Smooth muscle cell (in vitro differentiated cells): Measurements from ENCODE around the gene VSIG10L. TPM values are rescaled to one million over a fixed set of nuclear protein-coding genes. Genes with fewer than 3 reads are reported as not detected.

Experiments used
- DNase-seq: peaks from one replicate; lab custom pipeline; 2025; ENCODE audit not compliant: unreplicated experiment; lab: John Stamatoyannopoulos, UW
- H2AFZ ChIP-seq: fragments of 200-600 bp; sonication (generic); 2 replicates; pipeline ENCODE4 v1.6.0; 2016; ENCODE audit warnings: antibody characterized with exemption, low read depth, mild to moderate bottlenecking
- H3F3A ChIP-seq: fragments of 200-600 bp; sonication (generic); 2 replicates; pipeline ENCODE4 v1.6.0; 2017; ENCODE audit warnings: antibody characterized with exemption, low read depth
- H3K27ac ChIP-seq: fragments of 200-600 bp; sonication (generic); 2 replicates; pipeline ENCODE4 v1.5.1; 2016; ENCODE audit warnings: low read depth, mild to moderate bottlenecking
- H3K27me3 ChIP-seq: fragments of 200-600 bp; sonication (generic); 2 replicates; pipeline ENCODE4 v1.6.1; 2016; ENCODE audit warnings: low read depth, mild to moderate bottlenecking
- H3K36me3 ChIP-seq: fragments of 200-600 bp; sonication (generic); 2 replicates; pipeline ENCODE4 v1.5.1; 2016; ENCODE audit warnings: low read depth
- H3K4me1 ChIP-seq: fragments of 200-600 bp; sonication (generic); 2 replicates; pipeline ENCODE4 v1.5.1; 2016; ENCODE audit warnings: low read depth
- H3K4me2 ChIP-seq: fragments of 200-600 bp; sonication (generic); 2 replicates; pipeline ENCODE4 v1.6.0; 2016; ENCODE audit warnings: mild to moderate bottlenecking
- H3K4me3 ChIP-seq: fragments of 200-600 bp; sonication (generic); 2 replicates; pipeline ENCODE4 v1.5.1; 2016; ENCODE audit warnings: mild to moderate bottlenecking
- H3K79me2 ChIP-seq: fragments of 200-600 bp; sonication (generic); 2 replicates; pipeline ENCODE4 v1.6.0; 2016; ENCODE audit warnings: low read depth, mild to moderate bottlenecking
- H3K9ac ChIP-seq: fragments of 200-600 bp; sonication (generic); 2 replicates; pipeline ENCODE4 v1.6.0; 2016; ENCODE audit warnings: low read depth
- H3K9me3 ChIP-seq: fragments of 200-600 bp; sonication (generic); replicated peaks from 2 replicates; pipeline ENCODE4 v1.5.1; 2016; ENCODE audit warnings: low read depth
- H4K20me1 ChIP-seq: fragments of 200-600 bp; sonication (generic); 2 replicates; pipeline ENCODE4 v1.6.0; 2016; ENCODE audit warnings: low read depth
- WGBS: methylation state at CpG from one replicate; pipeline ENCODE4 v1.1.7; 2016; ENCODE audit warnings: low lambda C conversion rate; 5-methylcytosine and 5-hydroxymethylcytosine counted together
- polyA plus RNA-seq: library from polyadenylated mRNA; unstranded; fragments of >200 nt; fragmentation: Nextera tagmentation; extraction: Ambion mirVana; gene quantifications from 2 replicates; pipeline ENCODE4 v1.2.1, GENCODE V29; 2016
- total RNA-seq: library from RNA; depleted of rRNA; stranded (reverse); fragments of >200 nt; gene quantifications from 2 replicates; pipeline ENCODE4 v1.2.3, GENCODE V29; 2014
- TF ChIP-seq, protein P1 (sequence below): fragments of 200-600 bp; sonication (generic); IDR thresholded peaks from 2 replicates; pipeline ENCODE4 v1.5.1; 2017; ENCODE audit warnings: borderline replicate concordance, mild to moderate bottlenecking, antibody characterized with exemption; ENCODE audit not compliant: insufficient read depth, poor library complexity, severe bottlenecking

Gene VSIG10L
- total and polyA plus RNA-seq, 2 experiments from 2014 or later, result 2.2 to 4.2 TPM

DNA sequence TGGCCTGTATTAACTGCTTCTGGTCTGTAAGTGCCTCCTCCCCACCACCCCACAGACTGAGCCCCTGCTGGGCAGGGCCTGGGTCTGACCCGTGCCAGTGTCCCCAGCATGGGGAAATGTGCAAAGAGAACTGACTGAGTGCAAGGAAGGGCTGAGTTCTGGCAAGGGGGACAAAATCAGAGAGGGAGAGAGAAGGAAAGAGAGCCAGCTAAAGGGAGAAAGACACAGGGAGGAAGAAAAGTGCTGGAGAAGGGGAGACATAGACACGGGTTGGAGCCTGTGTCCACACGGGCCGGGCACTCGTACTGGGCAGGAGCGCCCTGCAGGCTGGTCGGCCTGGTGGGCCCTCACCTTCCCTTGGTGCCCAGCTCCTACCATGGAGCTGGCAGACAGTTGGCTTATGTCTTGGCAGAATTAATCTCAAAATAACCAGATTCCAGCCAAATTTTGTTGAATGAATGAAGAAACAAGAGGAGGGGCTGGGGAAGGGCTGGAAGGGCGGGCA lies 29.3 kb upstream of the VSIG10L start:
- no peaks in the 10 kb centered on the region for H3K36me3 ChIP-seq
- TF ChIP-seq, protein P1, sequence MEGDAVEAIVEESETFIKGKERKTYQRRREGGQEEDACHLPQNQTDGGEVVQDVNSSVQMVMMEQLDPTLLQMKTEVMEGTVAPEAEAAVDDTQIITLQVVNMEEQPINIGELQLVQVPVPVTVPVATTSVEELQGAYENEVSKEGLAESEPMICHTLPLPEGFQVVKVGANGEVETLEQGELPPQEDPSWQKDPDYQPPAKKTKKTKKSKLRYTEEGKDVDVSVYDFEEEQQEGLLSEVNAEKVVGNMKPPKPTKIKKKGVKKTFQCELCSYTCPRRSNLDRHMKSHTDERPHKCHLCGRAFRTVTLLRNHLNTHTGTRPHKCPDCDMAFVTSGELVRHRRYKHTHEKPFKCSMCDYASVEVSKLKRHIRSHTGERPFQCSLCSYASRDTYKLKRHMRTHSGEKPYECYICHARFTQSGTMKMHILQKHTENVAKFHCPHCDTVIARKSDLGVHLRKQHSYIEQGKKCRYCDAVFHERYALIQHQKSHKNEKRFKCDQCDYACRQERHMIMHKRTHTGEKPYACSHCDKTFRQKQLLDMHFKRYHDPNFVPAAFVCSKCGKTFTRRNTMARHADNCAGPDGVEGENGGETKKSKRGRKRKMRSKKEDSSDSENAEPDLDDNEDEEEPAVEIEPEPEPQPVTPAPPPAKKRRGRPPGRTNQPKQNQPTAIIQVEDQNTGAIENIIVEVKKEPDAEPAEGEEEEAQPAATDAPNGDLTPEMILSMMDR, result no peak
- no peak overlapping the region for H3K27ac ChIP-seq
- no peak overlapping the region for H2AFZ ChIP-seq
- no peak overlapping the region for H3K4me3 ChIP-seq
- H3K4me2 ChIP-seq, result no peak overlapping the region
- H3K9me3 ChIP-seq, result no peaks in the 10 kb centered on the region
- H3K27me3 ChIP-seq, result no peaks in the 10 kb centered on the region
- H3K4me1 ChIP-seq, result peaks cover 12% of the 10 kb centered on the region
- H3K79me2 ChIP-seq, result no peaks in the 10 kb centered on the region
- no peak overlapping the region for H3K9ac ChIP-seq
- H3F3A ChIP-seq, result no peaks in the 10 kb centered on the region
- DNase-seq, result no peak
- 83% methylated on average over 8 of the region's 8 CpGs for WGBS
- no peaks in the 10 kb centered on the region for H4K20me1 ChIP-seq

DNA sequence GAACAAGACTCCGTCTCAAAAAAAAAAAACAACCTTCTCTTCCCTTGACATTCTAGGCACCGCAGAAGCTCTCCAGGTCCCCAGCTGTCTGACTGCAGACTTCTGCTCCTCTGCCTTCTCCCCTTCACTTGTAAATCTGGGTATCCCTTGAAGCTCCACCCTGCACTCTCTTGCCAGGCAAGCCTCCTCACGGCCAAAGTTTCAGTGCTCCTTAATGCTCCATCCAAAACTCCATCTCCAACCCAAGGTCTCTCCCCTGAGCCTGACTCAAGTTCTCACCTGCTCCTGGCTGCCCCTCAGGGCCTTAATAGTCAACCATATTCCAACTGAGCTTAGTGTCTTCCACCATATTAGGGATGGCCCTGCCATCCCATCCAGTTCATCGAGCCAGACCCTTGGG lies 28.3 kb upstream of the VSIG10L start:
- no peak for DNase-seq
- 88% methylated on average over 4 of the region's 4 CpGs for WGBS
- Histone ChIP-seq H3K9ac (no peak overlapping the region), H3K4me2 (no peak overlapping the region), H2AFZ (no peak overlapping the region), H4K20me1 (no peaks in the 10 kb centered on the region), H3K4me3 (no peak overlapping the region), H3K27ac (no peak overlapping the region), H3F3A (no peaks in the 10 kb centered on the region), H3K79me2 (no peaks in the 10 kb centered on the region), H3K9me3 (no peaks in the 10 kb centered on the region), H3K27me3 (no peaks in the 10 kb centered on the region), H3K36me3 (no peaks in the 10 kb centered on the region), H3K4me1 (peaks cover 19% of the 10 kb centered on the region)
- TF ChIP-seq, protein P1, result no peak

DNA sequence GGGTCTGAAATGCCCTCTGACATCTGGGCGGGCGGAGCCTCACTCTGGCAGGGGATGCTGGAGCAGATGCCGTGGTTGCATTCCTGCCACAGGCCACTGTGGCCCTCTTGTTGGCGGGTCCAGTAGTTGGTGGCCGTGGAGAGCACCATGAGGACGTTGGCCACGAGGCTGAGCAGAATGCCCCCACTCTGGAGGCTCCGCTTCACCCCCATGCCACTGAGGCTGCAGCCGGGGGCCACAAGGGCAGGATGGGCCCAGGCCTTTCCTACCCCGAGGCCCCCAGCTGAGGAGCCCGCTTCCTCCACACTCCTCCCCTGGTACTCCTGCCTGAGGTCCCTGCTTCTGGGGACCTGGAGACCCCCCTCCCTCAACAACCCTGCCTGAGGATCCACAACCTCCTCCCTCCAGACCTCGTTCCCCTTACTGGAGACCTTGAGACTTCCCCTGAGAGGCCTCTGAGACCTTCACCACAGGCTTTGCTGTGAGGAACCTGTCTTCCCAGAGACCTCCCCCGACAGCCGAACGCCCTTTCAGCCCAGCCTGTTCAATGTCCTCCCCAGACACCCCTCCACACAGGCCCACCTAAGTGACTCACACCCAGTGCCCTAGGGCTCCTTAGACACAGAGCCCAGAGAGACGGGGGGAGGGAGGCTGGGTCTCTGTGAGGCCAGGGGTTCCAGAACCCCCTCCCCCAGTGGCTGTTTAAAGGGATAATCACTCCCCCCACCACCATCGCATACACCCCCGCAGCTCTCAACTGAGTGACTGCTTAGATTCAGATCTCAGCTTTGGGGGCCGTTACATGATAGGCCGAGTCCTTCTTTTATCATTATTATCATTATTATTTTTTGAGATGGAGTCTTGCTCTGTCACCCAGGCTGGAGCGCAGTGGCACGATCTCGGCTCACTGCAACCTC lies 26.7 kb upstream of the VSIG10L start, which contains the start of gene CLDND2:
Gene CLDND2, minus strand, starts transcription at position 638 of the 917 bp plus-strand sequence. Its CDS starts 426 bp downstream, at position 212.
- 57% methylated on average over 21 of the region's 23 CpGs for WGBS
- Histone ChIP-seq H2AFZ (peak within 1 kb of the TSS; percentile 91), H3K4me1 (peaks cover 22% of the 10 kb centered on the region), H3K27me3 (no peaks in the 10 kb centered on the region), H3K79me2 (no peaks in the 10 kb centered on the region), H3K36me3 (no peaks in the 10 kb centered on the region), H3K4me3 (peak within 1 kb of the TSS; percentile 93), H3K27ac (peak within 1 kb of the TSS; percentile 47), H3K4me2 (peak within 1 kb of the TSS; percentile 91), H3K9me3 (no peaks in the 10 kb centered on the region), H4K20me1 (no peaks in the 10 kb centered on the region), H3K9ac (peak within 1 kb of the TSS; percentile 71), H3F3A (no peaks in the 10 kb centered on the region)
- no peak for DNase-seq
- TF ChIP-seq, protein P1, result no peak
